ENCODE data around the gene SFTPD.

GRCh38 chr10:79929409-79929904, 19.4 kb downstream of the SFTPD start:
- TF ChIP-seq, protein P1, sequence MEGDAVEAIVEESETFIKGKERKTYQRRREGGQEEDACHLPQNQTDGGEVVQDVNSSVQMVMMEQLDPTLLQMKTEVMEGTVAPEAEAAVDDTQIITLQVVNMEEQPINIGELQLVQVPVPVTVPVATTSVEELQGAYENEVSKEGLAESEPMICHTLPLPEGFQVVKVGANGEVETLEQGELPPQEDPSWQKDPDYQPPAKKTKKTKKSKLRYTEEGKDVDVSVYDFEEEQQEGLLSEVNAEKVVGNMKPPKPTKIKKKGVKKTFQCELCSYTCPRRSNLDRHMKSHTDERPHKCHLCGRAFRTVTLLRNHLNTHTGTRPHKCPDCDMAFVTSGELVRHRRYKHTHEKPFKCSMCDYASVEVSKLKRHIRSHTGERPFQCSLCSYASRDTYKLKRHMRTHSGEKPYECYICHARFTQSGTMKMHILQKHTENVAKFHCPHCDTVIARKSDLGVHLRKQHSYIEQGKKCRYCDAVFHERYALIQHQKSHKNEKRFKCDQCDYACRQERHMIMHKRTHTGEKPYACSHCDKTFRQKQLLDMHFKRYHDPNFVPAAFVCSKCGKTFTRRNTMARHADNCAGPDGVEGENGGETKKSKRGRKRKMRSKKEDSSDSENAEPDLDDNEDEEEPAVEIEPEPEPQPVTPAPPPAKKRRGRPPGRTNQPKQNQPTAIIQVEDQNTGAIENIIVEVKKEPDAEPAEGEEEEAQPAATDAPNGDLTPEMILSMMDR (IDR thresholded peaks at IDR 0.05) = peak; percentile 80 to 92 (median 87)
- no peak for TF ChIP-seq POLR2A (IDR thresholded peaks at IDR 0.05)
